ENCODE measurements around the gene MELK.

The MELK gene

GRCh38 chr9:36584620-36585460 is 12.1 kb downstream of the MELK start:
- no peak for DNase-seq (ENCODE audit: low read depth in 3 of 3)

- no peak for DNase-seq (ENCODE audit: low read depth in 3 of 3)
Measured at GRCh38 chr9:36590231-36590630, 17.5 kb downstream of the MELK start.

- DNase-seq (ENCODE audit: low read depth in 3 of 3), result no peak
Measured at GRCh38 chr9:36592801-36593583, 20.3 kb downstream of the MELK start.

- DNase-seq (ENCODE audit: low read depth in 3 of 3), result no peak
Measured at GRCh38 chr9:36594213-36594612, 21.5 kb downstream of the MELK start.

- no peak for DNase-seq (ENCODE audit: low read depth in 3 of 3)
Measured at GRCh38 chr9:36597412-36598178, 24.9 kb downstream of the MELK start.

GRCh38 chr9:36598273-36598672 is 25.6 kb downstream of the MELK start:
- no peak for DNase-seq (ENCODE audit: low read depth in 3 of 3)

GRCh38 chr9:36603006-36603405 is 30.3 kb downstream of the MELK start:
- DNase-seq (ENCODE audit: low read depth in 3 of 3), result no peak

- DNase-seq (ENCODE audit: low read depth in 3 of 3), result no peak
Measured at GRCh38 chr9:36609306-36609705, 36.6 kb downstream of the MELK start.

- DNase-seq (ENCODE audit: low read depth in 3 of 3), result no peak
Measured at GRCh38 chr9:36622121-36622520, 49.4 kb downstream of the MELK start.

GRCh38 chr9:36623280-36623679 is 50.6 kb downstream of the MELK start:
- no peak for DNase-seq (ENCODE audit: low read depth in 3 of 3)

- DNase-seq (ENCODE audit: low read depth in 3 of 3), result no peak
Measured at GRCh38 chr9:36625006-36625615, 52.4 kb downstream of the MELK start.

GRCh38 chr9:36632892-36633291 is 60.2 kb downstream of the MELK start:
- DNase-seq (ENCODE audit: low read depth in 3 of 3), result no peak

- DNase-seq (ENCODE audit: low read depth in 3 of 3), result no peak
Measured at GRCh38 chr9:36637491-36638270, 65.0 kb downstream of the MELK start.

GRCh38 chr9:36640771-36641381 is 68.2 kb downstream of the MELK start:
- no peak for DNase-seq (ENCODE audit: low read depth in 3 of 3)

- no peak for DNase-seq (ENCODE audit: low read depth in 3 of 3)
Measured at GRCh38 chr9:36642817-36643216, 70.1 kb downstream of the MELK start.

GRCh38 chr9:36656842-36657241 is 84.1 kb downstream of the MELK start:
- no peak for DNase-seq (ENCODE audit: low read depth in 3 of 3)

- DNase-seq (ENCODE audit: low read depth in 3 of 3), result no peak
Measured at GRCh38 chr9:36659500-36659899, 86.8 kb downstream of the MELK start.

GRCh38 chr9:36664806-36665205 is 92.1 kb downstream of the MELK start:
- no peak for DNase-seq (ENCODE audit: low read depth in 3 of 3)

- no peak for DNase-seq (ENCODE audit: low read depth in 3 of 3)
Measured at GRCh38 chr9:36665387-36665786, 92.7 kb downstream of the MELK start.

- no peak for DNase-seq (ENCODE audit: low read depth in 3 of 3)
Measured at GRCh38 chr9:36665921-36666431, 93.3 kb downstream of the MELK start.
